D721Med (cell line): ENCODE data around the gene HIVEP3.

Experiments
- DNase-seq: peaks from one replicate; pipeline ENCODE4 v3.0.0; 2011; ENCODE audit warnings: low spot score; ENCODE audit not compliant: insufficient read length
- FAIRE-seq: peaks from 2 replicates; lab custom pipeline; 2011; peaks lifted over from hg19 to GRCh38; lab: Jason Lieb, UNC
- TF ChIP-seq, protein P1 (sequence below): IDR thresholded peaks from 2 replicates; pipeline ENCODE4 v1.5.1; 2012; ENCODE audit warnings: mild to moderate bottlenecking, control low read depth; ENCODE audit not compliant: insufficient read depth; ENCODE audit errors: missing control alignments

The HIVEP3 gene

DNA sequence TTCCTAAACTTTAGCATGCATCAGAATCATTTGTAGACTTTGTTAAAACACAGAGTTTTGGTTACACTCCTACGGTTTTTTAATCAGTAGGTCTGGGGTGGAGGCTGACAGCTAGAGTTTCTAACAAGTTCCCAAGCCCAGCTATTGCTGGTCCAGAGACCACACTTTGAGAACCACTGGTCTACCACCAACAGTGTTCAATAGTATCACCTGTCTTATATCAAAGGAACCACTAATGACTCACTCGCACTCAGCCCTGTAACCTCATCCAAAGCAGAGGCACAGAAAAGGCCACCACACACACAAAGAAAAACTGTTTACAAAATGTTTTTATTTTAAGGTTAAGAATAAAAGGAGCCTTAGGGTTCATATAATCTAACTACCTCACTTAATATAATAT is 68.7 kb downstream of the HIVEP3 start:
- TF ChIP-seq, protein P1, sequence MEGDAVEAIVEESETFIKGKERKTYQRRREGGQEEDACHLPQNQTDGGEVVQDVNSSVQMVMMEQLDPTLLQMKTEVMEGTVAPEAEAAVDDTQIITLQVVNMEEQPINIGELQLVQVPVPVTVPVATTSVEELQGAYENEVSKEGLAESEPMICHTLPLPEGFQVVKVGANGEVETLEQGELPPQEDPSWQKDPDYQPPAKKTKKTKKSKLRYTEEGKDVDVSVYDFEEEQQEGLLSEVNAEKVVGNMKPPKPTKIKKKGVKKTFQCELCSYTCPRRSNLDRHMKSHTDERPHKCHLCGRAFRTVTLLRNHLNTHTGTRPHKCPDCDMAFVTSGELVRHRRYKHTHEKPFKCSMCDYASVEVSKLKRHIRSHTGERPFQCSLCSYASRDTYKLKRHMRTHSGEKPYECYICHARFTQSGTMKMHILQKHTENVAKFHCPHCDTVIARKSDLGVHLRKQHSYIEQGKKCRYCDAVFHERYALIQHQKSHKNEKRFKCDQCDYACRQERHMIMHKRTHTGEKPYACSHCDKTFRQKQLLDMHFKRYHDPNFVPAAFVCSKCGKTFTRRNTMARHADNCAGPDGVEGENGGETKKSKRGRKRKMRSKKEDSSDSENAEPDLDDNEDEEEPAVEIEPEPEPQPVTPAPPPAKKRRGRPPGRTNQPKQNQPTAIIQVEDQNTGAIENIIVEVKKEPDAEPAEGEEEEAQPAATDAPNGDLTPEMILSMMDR, result no peak
- FAIRE-seq, result no peak
- DNase-seq, result no peak

DNA sequence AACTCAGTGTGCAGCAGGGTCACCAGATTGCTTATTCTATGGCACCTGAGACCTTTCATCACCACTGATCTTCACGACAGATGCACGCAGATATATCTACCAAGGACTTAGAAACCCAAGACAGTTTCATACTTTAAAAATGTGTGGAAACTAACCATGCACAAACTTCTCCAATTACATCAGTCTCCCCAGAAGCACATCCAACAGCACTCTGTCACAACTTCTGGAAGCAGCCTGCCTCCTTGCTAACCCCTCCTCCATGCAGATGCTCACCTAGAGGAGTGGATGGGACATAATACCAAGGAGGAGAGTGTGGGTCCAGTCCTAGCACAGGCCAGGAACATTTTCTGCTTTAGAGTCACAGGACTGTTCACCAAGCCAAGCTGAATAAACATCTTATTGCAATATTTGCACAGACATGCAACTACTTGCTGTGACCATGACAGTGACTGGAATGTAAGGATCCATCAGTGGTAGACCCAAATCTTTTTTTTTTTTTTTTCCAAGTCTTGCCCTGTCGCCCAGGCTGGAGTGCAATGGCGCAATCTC is 69.4 kb downstream of the HIVEP3 start:
- FAIRE-seq, result no peak
- no peak for DNase-seq
- TF ChIP-seq, protein P1, result no peak

DNA sequence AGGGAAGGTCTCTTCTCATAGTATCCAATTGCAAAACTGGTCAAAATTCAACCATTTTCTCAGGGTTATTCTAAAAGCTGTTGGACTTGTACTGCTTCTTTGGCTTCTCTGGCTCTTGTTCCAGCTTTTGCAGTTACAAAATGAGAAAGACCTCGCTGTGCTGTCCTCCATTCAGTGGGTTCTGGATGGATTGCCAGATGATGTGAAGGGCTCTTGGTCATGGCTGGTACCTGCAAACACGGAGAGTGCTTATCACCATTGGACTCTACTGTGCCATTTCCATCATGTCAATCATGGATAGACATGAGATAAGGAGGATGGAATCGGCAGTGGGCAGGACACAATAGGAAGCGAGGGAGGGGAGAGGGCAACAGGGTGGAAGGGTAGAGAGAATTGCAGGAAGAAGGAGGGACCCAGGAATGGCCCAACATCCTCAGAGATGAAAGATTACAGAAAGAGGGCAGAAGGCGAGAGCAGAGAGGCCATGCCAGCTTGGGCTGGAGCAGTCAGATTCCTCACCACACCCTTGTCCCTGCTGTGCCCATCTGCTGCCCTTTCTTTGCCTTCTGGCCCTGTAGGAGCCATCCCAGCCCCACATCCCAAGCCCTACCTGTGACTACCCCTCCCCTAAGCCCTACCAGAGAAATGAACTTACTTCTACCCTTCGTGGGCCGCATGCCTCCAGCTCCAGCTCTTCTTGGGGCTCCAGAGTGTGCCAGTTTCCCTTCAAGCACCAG is 70.3 kb downstream of the HIVEP3 start:
- DNase-seq, result no peak
- no peak for FAIRE-seq
- TF ChIP-seq, protein P1, result no peak

DNA sequence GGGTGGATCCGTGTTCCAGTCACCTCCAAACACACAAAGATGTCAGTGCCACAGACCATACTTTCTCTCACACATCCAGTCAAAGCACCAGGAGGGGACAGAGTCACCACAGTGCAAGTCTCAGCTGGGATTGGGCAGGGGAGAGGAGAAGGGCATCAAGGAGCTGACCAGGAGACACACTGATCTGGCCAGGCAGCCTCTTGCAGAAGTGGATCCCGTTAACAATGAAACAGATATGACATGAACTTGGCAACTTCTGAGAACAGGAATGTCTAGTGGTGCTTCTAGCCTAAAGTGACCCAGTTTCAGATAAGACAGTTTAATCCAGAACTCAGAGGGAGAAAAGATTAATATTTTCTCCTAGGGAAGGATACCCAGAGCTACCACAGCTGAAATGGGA is 71.0 kb downstream of the HIVEP3 start:
- TF ChIP-seq, protein P1, result no peak
- no peak for FAIRE-seq
- no peak for DNase-seq

DNA sequence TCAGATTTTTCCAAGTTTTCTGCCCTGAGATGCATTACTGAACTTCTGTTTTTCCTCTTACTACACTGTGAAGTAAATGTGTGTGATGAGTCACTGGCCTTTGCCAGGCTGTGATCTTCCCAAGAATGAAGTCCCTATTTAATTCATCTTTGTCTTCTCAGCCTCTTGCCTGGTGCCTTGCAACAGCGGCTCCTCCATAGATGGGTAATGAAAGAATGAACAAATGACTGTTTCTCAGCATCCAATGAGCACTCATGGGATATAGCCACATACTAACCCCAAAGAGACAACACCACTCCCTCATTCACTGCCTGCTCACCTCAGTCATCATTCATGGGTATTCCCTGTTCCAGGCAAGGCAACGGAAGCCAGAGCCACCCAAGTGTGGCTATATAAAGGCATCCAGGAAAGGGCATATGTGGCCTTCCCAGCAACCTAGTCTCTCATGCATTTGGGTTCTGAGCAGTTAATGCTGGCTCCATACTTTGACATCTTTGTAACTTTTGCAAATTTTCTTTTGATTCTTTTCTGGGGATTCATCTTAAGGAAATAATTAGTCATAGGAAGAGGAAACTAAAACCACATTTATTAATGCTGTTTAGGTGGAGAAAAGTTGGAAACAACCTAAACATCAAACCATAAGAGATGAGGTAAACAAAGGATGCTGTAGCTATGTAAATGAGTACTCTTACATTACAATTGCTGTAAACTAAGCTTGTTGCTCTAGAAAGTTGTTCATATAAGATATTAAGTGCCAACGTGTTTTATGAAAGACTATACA is 71.9 kb downstream of the HIVEP3 start:
- TF ChIP-seq, protein P1, result no peak
- FAIRE-seq (no peak), DNase-seq (no peak)

DNA sequence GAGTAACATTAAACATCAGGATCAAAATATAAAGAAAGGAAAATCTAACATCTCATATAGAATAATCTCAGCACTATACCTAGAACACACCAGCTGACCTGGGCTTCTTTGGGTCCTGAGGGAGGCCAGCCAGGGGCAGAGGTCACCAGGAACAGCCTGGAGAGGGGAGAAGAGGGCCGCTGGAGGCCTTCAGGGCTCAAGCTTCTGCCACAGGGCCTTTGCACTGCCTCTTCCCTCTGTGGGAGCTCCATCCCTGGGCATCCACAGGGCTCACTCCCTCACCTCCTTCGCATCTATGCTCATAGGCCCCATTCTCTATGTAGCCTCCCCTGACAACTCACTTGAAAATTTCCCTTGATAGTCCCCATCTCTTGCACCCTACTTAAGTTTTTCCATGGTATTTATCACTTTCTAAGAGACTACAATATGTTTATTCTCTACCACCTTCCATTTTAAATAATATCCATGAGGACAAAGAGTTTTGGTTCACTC is 73.9 kb downstream of the HIVEP3 start:
- no peak for FAIRE-seq

More for the DNA sequence above, 73.9 kb downstream of the HIVEP3 start:
- TF ChIP-seq, protein P1, result no peak
- DNase-seq, result no peak
